Muscle of arm (tissue), 12 donors: Measurements from ENCODE around the gene FCER1G. TPM values are rescaled to one million over a fixed set of nuclear protein-coding genes. Genes with fewer than 3 reads are reported as not detected.

Experiments used
- DNase-seq: peaks from one replicate; pipeline ENCODE4 v3.0.0-alpha.2; 2013
- polyA plus RNA-seq, 12 donors: library from polyadenylated mRNA; unstranded; fragments of 120-200 nt; gene quantifications; one replicate each; pipeline ENCODE4 v1.2.1, GENCODE V29; 2013; ENCODE audit not compliant: insufficient read length in 12 of 12

The FCER1G gene
- polyA plus RNA-seq, 12 donors = 12.5 to 37.0 (median 18.9) TPM; not detected in 2

GRCh38 chr1:161261261-161262235 lies 46.5 kb downstream of the FCER1G start:
- DNase-seq = no peak

DNA sequence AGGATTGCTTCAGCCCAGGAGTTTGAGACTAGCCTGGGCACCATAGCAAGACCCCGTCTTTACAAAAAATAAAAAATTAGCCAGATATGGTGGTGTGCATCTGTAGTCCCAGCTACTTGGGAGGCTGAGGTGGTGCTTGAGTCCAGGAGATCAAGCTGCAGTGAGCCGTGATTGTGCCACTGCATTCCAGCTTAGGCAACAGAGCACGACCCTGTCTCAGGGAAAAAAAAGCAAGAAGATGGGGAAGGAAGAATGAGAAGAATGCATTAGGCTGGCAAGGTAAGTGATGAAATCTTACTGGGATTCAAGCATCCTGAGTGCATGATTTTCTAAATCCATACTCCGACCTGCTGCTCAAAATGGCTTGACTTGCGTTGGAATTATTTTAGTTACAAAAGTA lies 50.2 kb downstream of the FCER1G start:
- no peak for DNase-seq

- no peak for DNase-seq
These were observed 51.1 kb downstream of the FCER1G start for GRCh38 chr1:161266202-161266601.

- DNase-seq = no peak
These were observed 51.7 kb downstream of the FCER1G start for GRCh38 chr1:161266836-161267235.

DNA sequence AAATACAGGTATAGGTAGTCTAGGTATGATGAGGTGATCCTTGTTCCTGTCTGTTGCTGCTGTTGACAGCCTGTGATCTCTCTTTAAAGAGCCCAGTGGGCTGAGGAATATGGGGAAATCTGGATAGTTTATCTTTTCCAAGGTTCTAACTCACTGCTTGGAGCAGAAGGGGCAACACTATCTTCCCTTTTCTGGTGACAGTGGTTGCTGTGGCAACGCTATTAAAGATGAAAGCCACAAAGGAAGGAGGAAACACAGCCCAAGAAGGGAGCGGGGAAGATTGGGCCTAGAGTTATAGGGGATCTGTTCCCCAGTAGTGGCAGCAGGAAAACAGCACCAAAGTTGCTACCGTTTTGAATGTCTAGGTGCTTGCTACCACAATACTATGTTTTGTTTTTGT lies 52.2 kb downstream of the FCER1G start:
- no peak for DNase-seq

Other genes with a start within 250 kb of the FCER1G start
- 10 to 100 TPM in 11 of 12 donors, not detected in 1; 11.5 to 40.4 (median 16.3) TPM for gene F11R, start 194.1 kb upstream of the FCER1G start, polyA plus RNA-seq
- 10 to 100 TPM in 11 of 12 donors, not detected in 1; 18.6 to 33.2 (median 23.2) TPM for gene TSTD1, start 176.3 kb upstream of the FCER1G start, polyA plus RNA-seq
- 10 to 100 TPM in 11 of 12 donors, not detected in 1; 24.8 to 51.5 (median 33.4) TPM for gene USF1, start 169.3 kb upstream of the FCER1G start, polyA plus RNA-seq
- 10 to 100 TPM in 1 of 12 donors, 1 to 10 TPM in 10, not detected in 1; 1.8 to 12.9 (median 2.9) TPM for gene ARHGAP30, start 145.4 kb upstream of the FCER1G start, polyA plus RNA-seq
- gene NECTIN4, start 125.7 kb upstream of the FCER1G start, polyA plus RNA-seq = 10 to 100 TPM in 2 of 12 donors, 1 to 10 TPM in 1, under 1 TPM in 5, not detected in 4; 0.04 to 28.3 (median 0.19) TPM
- 1 to 10 TPM in 4 of 12 donors, under 1 TPM in 5, not detected in 3; 0.32 to 1.7 (median 0.73) TPM for gene KLHDC9, start 116.9 kb upstream of the FCER1G start, polyA plus RNA-seq
- gene PFDN2, start 97.3 kb upstream of the FCER1G start, polyA plus RNA-seq = 10 to 100 TPM in 11 of 12 donors, not detected in 1; 51.9 to 78.1 (median 63.6) TPM
- 10 to 100 TPM in 11 of 12 donors, not detected in 1; 25.2 to 35.4 (median 30.8) TPM for gene NIT1, start 97.2 kb upstream of the FCER1G start, polyA plus RNA-seq
- 10 to 100 TPM in 11 of 12 donors, not detected in 1; 36.3 to 54.8 (median 45.0) TPM for gene DEDD, start 82.6 kb upstream of the FCER1G start, polyA plus RNA-seq
- gene UFC1, start 61.3 kb upstream of the FCER1G start, polyA plus RNA-seq = 100 to 1,000 TPM in 8 of 12 donors, 10 to 100 TPM in 3, not detected in 1; 90.7 to 129 (median 108) TPM
- gene USP21, start 55.8 kb upstream of the FCER1G start, polyA plus RNA-seq = 10 to 100 TPM in 11 of 12 donors, not detected in 1; 20.4 to 33.1 (median 29.1) TPM
- 10 to 100 TPM in 11 of 12 donors, not detected in 1; 14.1 to 38.7 (median 23.6) TPM for gene PPOX, start 48.9 kb upstream of the FCER1G start, polyA plus RNA-seq
- 10 to 100 TPM in 11 of 12 donors, not detected in 1; 18.8 to 41.2 (median 24.5) TPM for gene B4GALT3, start 37.8 kb upstream of the FCER1G start, polyA plus RNA-seq
- 10 to 100 TPM in 8 of 12 donors, 1 to 10 TPM in 3, not detected in 1; 7.2 to 14.7 (median 10.8) TPM for gene ADAMTS4, start 16.2 kb upstream of the FCER1G start, polyA plus RNA-seq
- 100 to 1,000 TPM in 10 of 12 donors, 10 to 100 TPM in 1, not detected in 1; 92.6 to 165 (median 136) TPM for gene NDUFS2, start 12.9 kb upstream of the FCER1G start, polyA plus RNA-seq
- 10 to 100 TPM in 1 of 12 donors, 1 to 10 TPM in 6, under 1 TPM in 2, not detected in 3; 0.57 to 57.1 (median 1.4) TPM for gene APOA2, start 8.3 kb downstream of the FCER1G start, polyA plus RNA-seq
- gene TOMM40L, start 10.8 kb downstream of the FCER1G start, polyA plus RNA-seq = 10 to 100 TPM in 4 of 12 donors, 1 to 10 TPM in 7, not detected in 1; 7.2 to 40.3 (median 9.4) TPM
- 1 to 10 TPM in 5 of 12 donors, under 1 TPM in 5, not detected in 2; 0.40 to 2.1 (median 1.1) TPM for gene NR1I3, start 22.9 kb downstream of the FCER1G start, polyA plus RNA-seq
- gene PCP4L1, start 43.5 kb downstream of the FCER1G start, polyA plus RNA-seq = 1 to 10 TPM in 1 of 12 donors, under 1 TPM in 8, not detected in 3; 0.14 to 1.0 (median 0.38) TPM
- gene MPZ, start 94.7 kb downstream of the FCER1G start, polyA plus RNA-seq = 10 to 100 TPM in 8 of 12 donors, 1 to 10 TPM in 3, not detected in 1; 5.7 to 39.9 (median 13.9) TPM
- 100 to 1,000 TPM in 11 of 12 donors, 10 to 100 TPM in 1; 91.3 to 429 (median 132) TPM for gene SDHC, start 99.1 kb downstream of the FCER1G start, polyA plus RNA-seq
- 1 to 10 TPM in 4 of 12 donors, under 1 TPM in 2, not detected in 6; 0.73 to 1.5 (median 1.3) TPM for gene CFAP126, start 152.6 kb downstream of the FCER1G start, polyA plus RNA-seq